K562 (cell line): Measurements from ENCODE around the gene CHST12. TPM values are rescaled to one million over a fixed set of nuclear protein-coding genes. Genes with fewer than 3 reads are reported as not detected.

Experiments used
- ATAC-seq: fragments of 200-7000 bp; cut with Tn5 transposase; 3 replicates; pipeline ENCODE4 v1.9.1; 2020; ENCODE audit warnings: moderate library complexity
- BruUV-seq: library from RNA; stranded (reverse); fragments of 400-500 nt; replicated peaks from 2 replicates; lab custom pipeline; 2021; lab: Mats Ljungman, UMichigan
- CTCF ChIA-PET: fragments of 300-600 bp; formaldehyde crosslinking; extraction: SDS; loops from one replicate; lab custom pipeline; 2021; ENCODE audit warnings: low intra/inter-chr PET ratio; lab: Yijun Ruan, JAX
- POLR2A ChIA-PET: fragments of 300-600, 350-650 bp; sonication (Branson Sonifier 250); formaldehyde crosslinking; extraction: SDS; loops from one replicate; lab custom pipeline; 2021; ENCODE audit warnings: antibody characterized with exemption, inconsistent platforms; lab: Yijun Ruan, JAX
- DNase-seq, 4 experiments: peaks; one replicate each; pipeline versions ENCODE4 v3.0.0 to v3.0.0-alpha.2; 2011 to 2018; ENCODE audit warnings: low spot score in 3 of 4, mixed read lengths in 3 of 4; ENCODE audit errors: extremely low read depth in 1 of 4
- FAIRE-seq: peaks from 2 replicates; lab custom pipeline; 2011; peaks lifted over from hg19 to GRCh38; lab: Jason Lieb, UNC
- H2AFZ ChIP-seq: 2 replicates; pipeline ENCODE4 v1.6.0; 2011; ENCODE audit warnings: low read depth, low read length, control low read depth, inconsistent platforms
- H3K27ac ChIP-seq: fragments of 200-600 bp; 3 replicates; pipeline ENCODE4 v1.8.0; 2011; ENCODE audit warnings: low read depth, mild to moderate bottlenecking, control low read depth, inconsistent platforms, low read length, moderate library complexity, mixed read lengths; ENCODE audit errors: extremely low read depth
- H3K27me3 ChIP-seq, 2 experiments: fragments of 300-600 bp in 1 of 2; 2 replicates in 1 of 2; 3 replicates in 1 of 2; pipeline versions ENCODE4 v1.6.0 to v1.8.0; 2011; ENCODE audit warnings: inconsistent platforms in 2 of 2, low read length in 2 of 2, mild to moderate bottlenecking in 1 of 2, mixed read lengths in 1 of 2, moderate library complexity in 1 of 2; ENCODE audit not compliant: control insufficient read depth in 2 of 2, insufficient read depth in 2 of 2
- H3K36me3 ChIP-seq: fragments of 300-600 bp; 3 replicates; pipeline ENCODE4 v1.8.0; 2011; ENCODE audit warnings: mild to moderate bottlenecking, low read length, inconsistent platforms; ENCODE audit not compliant: control insufficient read depth, insufficient read depth
- H3K4me1 ChIP-seq, 2 experiments: fragments of 200-600 bp in 1 of 2; replicated peaks in 1 of 2; 2 replicates in 1 of 2; 3 replicates in 1 of 2; pipeline versions ENCODE4 v1.5.1 to v1.8.0; 2011; ENCODE audit warnings: inconsistent platforms in 2 of 2, low read length in 2 of 2, mild to moderate bottlenecking in 1 of 2, mixed read lengths in 1 of 2, moderate library complexity in 1 of 2; ENCODE audit not compliant: control insufficient read depth in 2 of 2, insufficient read depth in 2 of 2
- H3K4me2 ChIP-seq: 2 replicates; pipeline ENCODE4 v1.6.1; 2011; ENCODE audit warnings: low read length, control low read depth, inconsistent platforms, mixed read lengths; ENCODE audit not compliant: insufficient read depth
- H3K4me3 ChIP-seq: fragments of 200-600 bp; sonication (generic), shearing (Covaris generic); 2 replicates; pipeline ENCODE4 v1.5.1; 2016; ENCODE audit warnings: control low read depth, inconsistent platforms
- H3K79me2 ChIP-seq: fragments of 200-600 bp; 3 replicates; pipeline ENCODE4 v1.8.0; 2011; ENCODE audit warnings: low read length, inconsistent platforms; ENCODE audit not compliant: control insufficient read depth, insufficient read depth
- H3K9ac ChIP-seq, 2 experiments: 2 replicates each; pipeline versions ENCODE4 v1.6.0 to v1.6.1; 2011; ENCODE audit warnings: low read depth in 2 of 2, low read length in 2 of 2, control low read depth in 1 of 2, inconsistent platforms in 1 of 2, mild to moderate bottlenecking in 1 of 2, mixed read lengths in 1 of 2; ENCODE audit not compliant: insufficient read depth in 1 of 2
- H3K9me1 ChIP-seq: one replicate; pipeline ENCODE4 v1.6.0; 2011; ENCODE audit warnings: inconsistent platforms, mild to moderate bottlenecking, low read length, moderate library complexity; ENCODE audit not compliant: control insufficient read depth, insufficient read depth
- H3K9me3 ChIP-seq: replicated peaks from 2 replicates; pipeline ENCODE4 v1.5.1; 2011; ENCODE audit warnings: low read depth, low read length, inconsistent platforms; ENCODE audit not compliant: control insufficient read depth, insufficient read depth
- H4K20me1 ChIP-seq: replicated peaks from 2 replicates; pipeline ENCODE4 v1.6.1; 2011; ENCODE audit warnings: low read length, inconsistent platforms, mixed read lengths; ENCODE audit not compliant: control insufficient read depth, insufficient read depth
- CHAMP1 ChIP-seq: fragments of 450-650 bp; IDR thresholded peaks from 2 replicates; pipeline ENCODE4 v1.6.1; 2016; ENCODE audit warnings: mild to moderate bottlenecking
- FOXP1 ChIP-seq: sonication (generic); formaldehyde crosslinking; IDR thresholded peaks from 2 replicates; pipeline ENCODE4 v1.8.0; 2022; ENCODE audit warnings: mild to moderate bottlenecking, missing genetic modification reagents
- HNRNPL ChIP-seq: fragments of 200-400 bp; formaldehyde crosslinking; IDR thresholded peaks from 2 replicates; pipeline ENCODE4 v1.6.1; 2017; ENCODE audit warnings: low read depth, mild to moderate bottlenecking, low read length
- MED1 ChIP-seq: sonication (generic); formaldehyde crosslinking; IDR thresholded peaks from 2 replicates; pipeline ENCODE4 v1.8.1; 2023; ENCODE audit warnings: missing genetic modification reagents, borderline replicate concordance
- MEF2D ChIP-seq: conservative IDR thresholded peaks from 2 replicates; pipeline ENCODE4 v1.6.1; 2016; ENCODE audit warnings: low read depth, missing genetic modification characterization, missing compliant biosample characterization
- RFX7 ChIP-seq: fragments of 250-450 bp; sonication (Bioruptor Pico); IDR thresholded peaks from 2 replicates; pipeline ENCODE4 v1.5.1; 2021; ENCODE audit warnings: mild to moderate bottlenecking
- SAP30 ChIP-seq: fragments of 200-600 bp; sonication (generic); IDR thresholded peaks from 2 replicates; pipeline ENCODE4 v1.6.1; 2012; ENCODE audit warnings: borderline replicate concordance, low read depth, mild to moderate bottlenecking, moderate library complexity, low read length, control low read depth, inconsistent platforms; ENCODE audit not compliant: insufficient read depth, poor library complexity, severe bottlenecking
- U2AF1 ChIP-seq: fragments of 200-400 bp; formaldehyde crosslinking; optimal IDR thresholded peaks from 2 replicates; pipeline ENCODE3; 2017; ENCODE audit warnings: mild to moderate bottlenecking, low read depth, low read length, moderate library complexity
- VEZF1 ChIP-seq: fragments of 200-800 bp; sonication (Bioruptor generic); IDR thresholded peaks from 2 replicates; pipeline ENCODE4 v1.6.1; 2017; ENCODE audit warnings: missing genetic modification characterization, missing compliant biosample characterization
- ZKSCAN8 ChIP-seq: fragments of 200-800 bp; sonication (Bioruptor generic); IDR thresholded peaks from 2 replicates; pipeline ENCODE4 v1.6.1; 2016; ENCODE audit warnings: missing genetic modification characterization, missing compliant biosample characterization
- ZNF121 ChIP-seq: sonication (generic); formaldehyde crosslinking; conservative IDR thresholded peaks from 2 replicates; pipeline ENCODE4 v1.8.0; 2022; ENCODE audit warnings: missing genetic modification reagents
- ZSCAN32 ChIP-seq: fragments of 450-650 bp; formaldehyde crosslinking; IDR thresholded peaks from 2 replicates; pipeline ENCODE4 v1.4.0; 2020; ENCODE audit warnings: mild to moderate bottlenecking, moderate library complexity
- WGBS: fragments of 100-300 bp; shearing (Covaris generic); methylation state at CpG from one replicate; pipeline ENCODE4 v1.1.6; 2016; ENCODE audit warnings: low coverage, mixed read lengths; ENCODE audit not compliant: insufficient coverage; ENCODE audit errors: missing lambda C conversion rate; 5-methylcytosine and 5-hydroxymethylcytosine counted together
- in situ Hi-C: fragments of 300-500 bp; cut with MboI; formaldehyde crosslinking; loops from 4 replicates; pipeline ENCODE4 v1.15.0; 2018; ENCODE audit warnings: inconsistent platforms, mixed read lengths
- intact Hi-C: fragments of 100-400 bp; cut with micrococcal nuclease; formaldehyde crosslinking; loops from 2 replicates; pipeline ENCODE4 v1.14.2; 2022
- polyA plus RNA-seq, 8 experiments: library from polyadenylated mRNA; depleted of rRNA in 4 of 8; stranded (reverse) in 5 of 8; unstranded in 3 of 8; fragments of >200 nt; fragmentation: Nextera tagmentation in 2 of 8; fragmentation: Illumina TruSeq in 1 of 8; extraction: Ambion mirVana in 2 of 8; extraction: Trizol in 1 of 8; gene quantifications; 2 replicates each; pipeline versions ENCODE4 v1.2.1 to v1.2.3, GENCODE V29; 2011 to 2014; ENCODE audit warnings: inconsistent platforms in 1 of 8, missing spikeins in 1 of 8
- total RNA-seq, 7 experiments: library from RNA; depleted of rRNA in 6 of 7; stranded (reverse); fragments of >200 nt in 6 of 7; fragmentation: Illumina TruSeq in 2 of 7; extraction: Trizol in 2 of 7; gene quantifications; 2 replicates each; pipeline versions ENCODE4 v1.2.1 to v1.2.3, GENCODE V29; 2011 to 2021; ENCODE audit warnings: low replicate concordance in 1 of 7
- TF ChIP-seq, protein P1 (sequence below): fragments of 250-450 bp; sonication (Bioruptor Pico); IDR thresholded peaks from 2 replicates; pipeline ENCODE4 v1.5.1; 2021; ENCODE audit warnings: mild to moderate bottlenecking
- TF ChIP-seq, protein P2 (sequence below), 2 experiments: fragments of 450-650 bp in 1 of 2; sonication (generic) in 1 of 2; formaldehyde crosslinking in 1 of 2; IDR thresholded peaks in 1 of 2; conservative IDR thresholded peaks in 1 of 2; 2 replicates each; pipeline versions ENCODE4 v1.6.1 to v1.8.1; 2016 to 2023; ENCODE audit warnings: mild to moderate bottlenecking in 2 of 2, moderate library complexity in 2 of 2, inconsistent platforms in 1 of 2, missing genetic modification reagents in 1 of 2

Gene CHST12
- total and polyA plus RNA-seq, 9 of the 15 experiments (the other 6 are each of a cell fraction or from before 2014, with no cell fraction given) = 0.18 to 19.8 (median 3.6) TPM

GRCh38 chr7:2433713-2434550 is 30.5 kb downstream of the CHST12 start:
- CTCF ChIA-PET = no interaction called here
- Histone ChIP-seq H3K4me3 (no peak overlapping the region), H3K4me1 (peaks cover 0 to 10% of the 10 kb centered on the region in 2 experiments; a peak in 2 of 5 replicates), H4K20me1 (no peaks in the 10 kb centered on the region; the same call in 1 of the 2 replicates), H3K27me3 (no peaks in the 10 kb centered on the region), H3K9me3 (no peaks in the 10 kb centered on the region; the same call in 1 of the 2 replicates), H3K27ac (no peak overlapping the region), H3K9me1 (no peaks in the 10 kb centered on the region), H3K36me3 (peaks cover 16% of the 10 kb centered on the region; the same call in 1 of the 3 replicates), H3K4me2 (no peak overlapping the region), H3K9ac (no peak overlapping the region), H3K79me2 (peaks cover 8% of the 10 kb centered on the region; the same call in 1 of the 3 replicates), H2AFZ (no peak overlapping the region)
- 96% methylated on average over 28 of the region's 42 CpGs for WGBS
- in situ Hi-C loops (no loop called here), intact Hi-C loops (loop anchor here (10.0 kb wide), 1 partner anchor 59 kb away; no protein-coding TSS in a partner anchor)
- FAIRE-seq (no peak), DNase-seq (no peak), ATAC-seq (no peak)
- POLR2A ChIA-PET = no interaction called here
- BruUV-seq = no TSS peak
- no peak for TF ChIP-seq RFX7 (CRISPR knock-in tag)
- TF ChIP-seq, protein P1, sequence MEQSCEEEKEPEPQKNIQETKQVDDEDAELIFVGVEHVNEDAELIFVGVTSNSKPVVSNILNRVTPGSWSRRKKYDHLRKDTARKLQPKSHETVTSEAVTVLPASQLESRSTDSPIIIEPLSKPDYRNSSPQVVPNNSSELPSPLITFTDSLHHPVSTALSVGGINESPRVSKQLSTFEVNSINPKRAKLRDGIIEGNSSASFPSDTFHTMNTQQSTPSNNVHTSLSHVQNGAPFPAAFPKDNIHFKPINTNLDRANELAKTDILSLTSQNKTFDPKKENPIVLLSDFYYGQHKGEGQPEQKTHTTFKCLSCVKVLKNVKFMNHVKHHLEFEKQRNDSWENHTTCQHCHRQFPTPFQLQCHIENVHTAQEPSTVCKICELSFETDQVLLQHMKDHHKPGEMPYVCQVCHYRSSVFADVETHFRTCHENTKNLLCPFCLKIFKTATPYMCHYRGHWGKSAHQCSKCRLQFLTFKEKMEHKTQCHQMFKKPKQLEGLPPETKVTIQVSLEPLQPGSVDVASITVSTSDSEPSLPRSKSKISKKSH (CRISPR knock-in tag) = no peak
- TF ChIP-seq U2AF1 = no peak
- TF ChIP-seq FOXP1 (CRISPR knock-in tag) = no peak
- TF ChIP-seq HNRNPL = no peak
- no peak for TF ChIP-seq SAP30
- TF ChIP-seq, protein P2, sequence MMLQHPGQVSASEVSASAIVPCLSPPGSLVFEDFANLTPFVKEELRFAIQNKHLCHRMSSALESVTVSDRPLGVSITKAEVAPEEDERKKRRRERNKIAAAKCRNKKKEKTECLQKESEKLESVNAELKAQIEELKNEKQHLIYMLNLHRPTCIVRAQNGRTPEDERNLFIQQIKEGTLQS (IDR thresholded peaks at IDR 0.05) = no peak
- TF ChIP-seq, protein P2 (CRISPR knock-in tag; conservative IDR thresholded peaks at IDR 0.05) = no peak
- no peak for TF ChIP-seq VEZF1 (CRISPR knock-in tag)
- no peak for TF ChIP-seq ZKSCAN8
- no peak for TF ChIP-seq ZSCAN32
- TF ChIP-seq MEF2D (tag) = no peak
- TF ChIP-seq ZNF121 (CRISPR knock-in tag) = no peak
- no peak for TF ChIP-seq CHAMP1
- no peak for TF ChIP-seq MED1
